ENCODE results near the gene BCL6. TPM values are rescaled to one million over a fixed set of nuclear protein-coding genes. Genes with fewer than 3 reads are reported as not detected.

BCL6 gene
- total RNA-seq, 1 experiment from 2014 or later: 2.3 TPM

- no peak for DNase-seq (ENCODE audit: low read depth)
Observed at GRCh38 chr3:187762792-187763191, 17.5 kb upstream of the BCL6 start.

DNA sequence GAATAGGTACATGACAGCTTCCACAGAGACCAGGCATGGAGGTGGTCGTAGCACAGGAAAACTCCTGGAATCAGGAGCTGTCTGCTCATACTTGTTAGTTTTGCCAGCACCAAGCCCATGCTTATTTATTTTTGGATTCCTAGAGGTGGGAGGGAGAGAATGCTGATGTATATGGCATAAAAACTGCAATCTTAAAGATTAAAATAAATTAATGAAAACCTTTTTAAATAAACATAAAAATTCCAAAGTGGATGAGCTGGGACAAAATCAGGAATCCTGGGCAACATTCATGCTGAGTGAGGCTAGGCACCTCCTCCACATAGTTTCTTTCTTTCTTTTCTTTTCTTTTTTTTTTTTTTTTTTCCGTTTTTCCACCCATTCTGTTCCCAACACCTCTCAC, 14.3 kb upstream of the BCL6 start:
- no peak for DNase-seq (ENCODE audit: low read depth)

DNA sequence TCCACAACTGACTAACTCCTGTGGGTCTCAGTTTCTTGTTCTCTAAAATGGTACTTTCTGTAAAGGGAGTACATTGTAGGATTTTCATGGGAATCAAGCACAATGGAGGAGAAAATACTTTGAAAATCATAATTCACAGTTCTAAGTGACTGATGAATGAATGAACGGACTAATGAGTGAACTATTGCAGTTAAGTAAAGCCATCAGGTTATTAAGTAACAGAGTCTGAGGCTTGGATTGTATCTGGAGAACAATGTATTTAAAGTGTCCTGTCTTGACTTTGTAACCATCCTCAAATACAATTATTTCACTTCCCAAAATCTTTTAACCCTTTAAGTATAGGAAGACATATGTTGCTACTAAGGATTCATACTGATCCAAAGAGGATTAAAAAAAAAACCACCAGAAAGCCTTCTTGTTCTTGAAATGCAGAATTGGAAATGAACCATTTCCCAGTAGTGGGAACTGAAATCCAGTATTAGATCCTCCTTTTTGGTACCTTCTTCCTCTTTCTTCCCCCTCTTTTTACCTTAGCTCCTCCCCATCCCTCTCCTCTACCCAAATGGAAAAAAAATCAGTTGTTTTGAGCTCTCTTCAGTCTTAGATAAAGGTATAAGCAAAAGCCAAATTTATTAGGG, 13.2 kb upstream of the BCL6 start:
- no peak for DNase-seq (ENCODE audit: low read depth)

- no peak for DNase-seq (ENCODE audit: low read depth)
Observed at GRCh38 chr3:187753516-187753915, 8.2 kb upstream of the BCL6 start.

- no peak for DNase-seq (ENCODE audit: low read depth)
Observed at GRCh38 chr3:187750513-187751123, 5.3 kb upstream of the BCL6 start.

DNA sequence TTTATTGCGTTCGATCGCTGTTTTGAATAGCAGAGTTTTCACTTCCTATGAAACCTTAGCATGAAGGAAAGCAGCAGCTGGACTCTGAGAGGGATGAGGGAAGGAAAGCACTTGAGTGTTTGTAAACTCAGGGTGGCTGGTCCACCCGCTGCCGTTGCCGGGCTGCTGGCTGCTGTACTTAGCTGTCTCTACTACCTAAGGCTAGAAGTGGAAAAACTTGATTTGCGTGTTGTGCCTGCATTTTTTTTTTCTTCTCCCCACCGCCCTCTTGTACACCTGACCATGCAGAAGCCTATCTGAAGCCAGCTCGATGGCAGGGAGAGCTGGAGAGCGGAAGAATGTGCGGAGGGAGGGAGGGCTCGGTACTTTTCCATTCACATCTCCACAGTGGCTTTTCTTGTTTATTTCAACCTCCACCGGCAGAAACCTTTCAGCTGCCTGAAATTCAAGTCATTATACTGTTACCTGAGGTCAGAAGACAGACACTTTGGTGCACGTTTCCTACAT, 4.8 kb upstream of the BCL6 start:
- no peak for DNase-seq (ENCODE audit: low read depth)

- DNase-seq (ENCODE audit: low read depth): peak; percentile 83
Observed at GRCh38 chr3:187748050-187748481, 2.8 kb upstream of the BCL6 start.

- no peak for DNase-seq (ENCODE audit: low read depth)
Observed at GRCh38 chr3:187747506-187747905, 2.2 kb upstream of the BCL6 start.

- peak; percentile 17 for DNase-seq (ENCODE audit: low read depth)
Observed at GRCh38 chr3:187746442-187747281, 1.4 kb upstream of the BCL6 start.

DNA sequence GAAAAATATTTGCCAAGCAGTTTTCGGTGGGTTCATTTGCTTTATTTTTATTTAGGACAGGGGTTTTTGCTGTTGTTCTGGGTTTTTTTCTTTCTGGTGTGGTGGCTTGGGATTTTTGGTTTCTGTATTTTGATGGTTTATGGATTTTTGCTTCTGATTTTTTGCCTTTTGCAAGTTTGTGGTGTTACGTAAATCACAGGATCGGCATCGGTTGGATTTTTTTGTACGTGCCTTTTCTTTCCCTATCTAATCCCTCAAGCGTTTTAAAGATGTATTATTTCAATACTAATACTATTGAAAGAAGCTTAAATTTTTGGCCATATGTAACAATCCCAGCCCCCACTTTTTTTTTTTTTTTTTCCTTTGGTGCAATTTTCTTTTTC, 782 bp upstream of the BCL6 start:
- DNase-seq (ENCODE audit: low read depth): no peak

- DNase-seq (ENCODE audit: low read depth): peak; percentile 64
Observed at GRCh38 chr3:187744169-187745151, 808 bp downstream of the BCL6 start.

DNA sequence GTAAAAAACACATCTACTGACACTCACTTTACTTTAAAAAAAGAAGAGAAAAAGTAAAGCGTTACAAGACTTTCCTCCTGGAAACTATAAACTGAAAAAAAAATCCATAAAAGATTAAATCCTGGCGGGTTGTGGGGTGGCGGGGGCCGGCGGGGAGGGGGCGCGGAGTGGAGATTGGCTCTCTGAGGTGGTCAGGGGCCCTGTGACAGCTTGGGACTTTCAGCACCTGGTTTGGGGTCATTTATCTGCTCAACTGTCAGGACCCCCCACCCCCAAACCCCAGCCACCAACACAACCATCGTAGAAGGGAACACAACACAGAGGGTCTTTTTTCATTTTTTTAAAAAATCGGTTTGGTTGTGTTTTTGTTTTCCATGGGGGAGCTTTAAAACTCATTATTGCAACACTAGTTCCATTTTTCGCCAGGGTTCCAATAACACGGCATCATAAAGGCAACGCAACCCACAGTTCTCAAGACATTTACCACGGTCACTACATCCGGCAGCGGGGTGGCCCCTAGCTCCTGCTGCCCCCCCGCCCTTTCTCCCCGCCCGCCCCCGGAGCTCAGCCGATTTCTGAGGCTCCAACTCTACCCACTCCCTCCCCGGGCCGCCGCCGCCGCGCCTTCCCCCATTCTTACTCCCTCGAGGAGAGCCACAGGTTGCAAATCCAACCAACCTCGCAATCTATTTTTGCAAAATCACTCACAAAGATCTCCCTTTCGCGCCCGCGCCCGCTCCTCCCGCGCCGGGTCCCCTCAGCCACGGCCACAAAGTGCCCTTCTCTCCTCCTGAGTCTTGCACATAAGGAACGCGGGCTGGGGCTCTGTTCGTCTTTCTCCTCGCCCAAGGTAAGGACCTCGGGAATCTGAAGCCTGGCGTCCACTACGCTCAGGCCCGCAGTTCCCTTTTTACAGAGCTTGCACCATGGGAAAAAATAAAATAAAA, 1.8 kb downstream of the BCL6 start:
- peak; percentile 46 for DNase-seq (ENCODE audit: low read depth)

- peak; percentile 22 for DNase-seq (ENCODE audit: low read depth)
Observed at GRCh38 chr3:187742351-187743171, 2.7 kb downstream of the BCL6 start.

DNA sequence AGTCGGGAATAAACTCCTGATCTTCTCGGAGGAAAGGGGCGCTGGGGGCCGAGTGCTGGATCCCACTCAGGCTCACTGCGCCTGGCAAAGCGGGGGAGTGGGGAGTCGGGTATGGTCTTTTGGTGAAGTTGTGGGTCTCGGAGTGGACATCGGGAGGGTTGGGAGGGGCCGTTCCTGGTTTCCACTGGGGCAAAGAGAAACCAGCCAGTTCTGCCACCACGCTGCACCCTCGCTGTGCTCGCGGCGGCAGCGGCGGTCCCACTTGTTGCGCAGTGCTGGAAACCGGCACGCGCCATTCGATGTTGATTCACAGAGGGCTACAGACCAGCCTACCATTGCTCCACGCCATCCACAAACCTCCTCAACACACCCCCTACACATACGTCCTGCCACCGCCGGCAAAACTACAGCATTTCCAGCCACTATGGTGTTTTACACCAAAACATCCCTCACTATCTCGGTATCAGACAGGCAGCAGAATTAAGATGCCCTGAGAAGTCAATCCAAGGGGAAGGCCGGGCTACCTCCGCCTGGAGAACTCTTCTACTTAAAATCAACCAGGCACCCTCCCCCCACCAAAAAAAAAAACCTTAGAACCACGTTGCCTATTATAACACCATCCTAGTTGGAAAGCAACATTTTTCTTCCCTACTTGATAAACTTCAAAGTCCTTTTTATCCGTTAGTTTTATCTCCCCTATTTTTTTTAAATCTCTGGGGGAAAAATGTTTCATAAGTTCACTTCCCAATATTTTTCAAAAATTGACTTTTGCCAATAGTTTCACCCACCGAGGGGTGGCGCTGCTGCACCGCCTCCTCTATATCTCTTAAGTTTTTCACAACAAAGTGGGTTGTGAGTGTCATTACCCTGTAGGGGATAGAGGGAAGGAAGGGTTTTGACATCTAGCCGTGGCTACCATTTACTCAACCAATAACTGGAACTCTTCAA, 3.6 kb downstream of the BCL6 start:
- peak; percentile 80 for DNase-seq (ENCODE audit: low read depth)

DNA sequence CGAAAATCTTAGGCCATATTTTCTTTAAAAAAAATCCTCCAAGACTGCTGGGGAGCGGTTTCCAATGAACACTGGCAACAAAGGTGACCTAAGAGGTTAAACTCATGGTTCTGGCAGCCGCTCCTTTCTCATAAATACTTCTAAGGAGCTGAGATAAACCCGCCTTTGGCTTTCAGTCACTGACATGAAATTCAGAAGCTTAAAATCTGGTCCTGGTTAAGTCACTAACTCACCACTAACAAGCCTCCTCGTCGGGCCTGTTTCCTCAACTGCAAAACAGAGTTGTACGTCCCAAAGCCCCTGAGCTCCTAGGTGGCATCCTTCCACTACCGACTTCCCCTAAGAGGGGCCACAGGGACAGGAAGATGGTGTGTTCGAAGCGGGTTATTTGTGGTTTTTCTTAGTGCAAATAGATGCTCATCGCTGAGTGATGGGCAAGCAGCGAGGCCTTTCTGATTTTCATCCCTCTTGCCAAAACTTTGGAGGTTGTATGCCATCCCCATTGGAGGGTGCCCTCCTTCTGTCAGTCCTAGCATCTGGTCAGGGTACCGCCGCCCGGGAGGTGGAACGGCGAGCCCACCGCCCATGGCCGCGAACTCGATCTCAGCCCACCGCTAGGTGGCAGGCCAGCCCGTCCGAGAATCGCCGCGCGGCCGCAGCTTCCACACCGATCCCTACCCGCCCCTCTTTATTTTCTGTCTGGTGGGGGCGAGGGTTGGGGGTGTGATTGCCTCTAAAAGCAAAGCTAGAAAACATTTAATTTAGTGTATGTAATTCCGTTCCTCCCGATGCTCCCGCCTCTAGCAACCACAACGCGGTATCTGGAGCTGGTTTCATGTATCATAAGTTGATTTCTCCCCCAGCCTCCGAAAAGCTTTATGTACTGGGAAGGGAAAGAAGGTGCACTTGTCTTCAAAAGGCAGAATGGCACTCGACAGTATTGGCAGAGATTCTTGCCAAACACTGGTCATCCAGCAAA, 4.6 kb downstream of the BCL6 start:
- peak; percentile 71 for DNase-seq (ENCODE audit: low read depth)

DNA sequence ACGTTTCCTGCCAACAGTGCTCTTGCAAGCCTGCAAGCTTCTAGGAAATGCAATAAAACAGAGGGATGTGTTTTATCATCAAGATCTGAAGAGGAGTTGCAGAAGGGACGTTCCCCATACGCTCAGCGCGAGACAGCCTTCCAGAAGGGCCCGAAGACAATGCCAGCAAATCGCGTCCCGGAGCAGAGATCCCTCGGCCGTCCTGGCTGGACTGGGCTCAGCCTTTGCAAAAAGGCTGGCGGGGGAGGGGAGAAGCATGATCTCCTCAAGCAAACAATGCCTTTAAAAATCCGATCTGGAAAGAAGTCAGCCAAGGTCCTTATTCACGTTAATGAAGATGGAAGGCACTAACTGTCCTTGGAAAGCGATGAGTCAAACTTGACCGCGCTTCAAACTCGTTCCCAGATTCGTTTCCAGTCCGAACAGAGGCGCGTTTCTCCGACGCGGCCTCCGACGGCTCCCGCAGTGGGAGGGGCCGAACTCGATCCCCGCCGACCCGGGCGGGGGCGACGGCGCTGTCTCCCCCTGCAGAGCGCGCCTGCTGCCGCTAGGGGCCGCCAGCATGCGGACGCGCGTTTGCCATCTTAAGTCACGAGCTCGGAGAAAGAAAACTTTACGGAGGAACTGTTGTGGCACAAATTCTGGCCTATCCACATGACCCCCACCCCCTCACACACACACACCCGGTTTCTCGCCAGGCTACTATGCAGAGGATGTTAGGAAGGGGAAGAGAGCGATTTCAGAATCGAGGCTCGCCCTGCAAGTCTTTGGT, 5.5 kb downstream of the BCL6 start:
- peak; percentile 90 for DNase-seq (ENCODE audit: low read depth)
